ENCODE results near the gene PTK6. TPM values are rescaled to one million over a fixed set of nuclear protein-coding genes. Genes with fewer than 3 reads are reported as not detected.
"Not testable (repeated sequence)": the region's sequence is repeated elsewhere in the genome, so short reads cannot be mapped to it uniquely, and the experiment has no call there.

PTK6 gene
- polyA plus RNA-seq, 4 donors = 0.56 to 87.0 (median 47.5) TPM

DNA sequence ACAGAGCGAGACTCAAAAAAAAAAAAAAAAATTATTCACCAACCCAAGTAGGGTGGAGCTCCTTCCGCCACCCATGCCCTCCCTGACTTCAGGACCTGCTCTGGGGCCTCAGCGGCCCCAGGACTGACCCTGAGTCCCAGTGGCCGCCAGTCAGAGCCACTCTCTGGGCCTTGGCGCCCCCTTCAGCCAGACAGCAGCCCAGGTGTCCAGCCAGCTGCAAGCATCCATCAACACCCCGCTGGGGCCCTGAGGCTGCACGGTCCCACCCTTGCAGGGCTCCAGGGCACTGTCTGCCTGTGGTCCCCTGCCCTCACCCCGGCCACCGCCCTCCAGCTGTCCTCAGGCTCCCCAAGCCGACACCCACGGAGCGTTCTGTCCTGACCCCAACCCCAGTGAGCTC lies 53.3 kb downstream of the PTK6 start:
- 60 to 66% (median 61%) methylated on average over 12 of the region's 12 CpGs for WGBS, 3 donors

DNA sequence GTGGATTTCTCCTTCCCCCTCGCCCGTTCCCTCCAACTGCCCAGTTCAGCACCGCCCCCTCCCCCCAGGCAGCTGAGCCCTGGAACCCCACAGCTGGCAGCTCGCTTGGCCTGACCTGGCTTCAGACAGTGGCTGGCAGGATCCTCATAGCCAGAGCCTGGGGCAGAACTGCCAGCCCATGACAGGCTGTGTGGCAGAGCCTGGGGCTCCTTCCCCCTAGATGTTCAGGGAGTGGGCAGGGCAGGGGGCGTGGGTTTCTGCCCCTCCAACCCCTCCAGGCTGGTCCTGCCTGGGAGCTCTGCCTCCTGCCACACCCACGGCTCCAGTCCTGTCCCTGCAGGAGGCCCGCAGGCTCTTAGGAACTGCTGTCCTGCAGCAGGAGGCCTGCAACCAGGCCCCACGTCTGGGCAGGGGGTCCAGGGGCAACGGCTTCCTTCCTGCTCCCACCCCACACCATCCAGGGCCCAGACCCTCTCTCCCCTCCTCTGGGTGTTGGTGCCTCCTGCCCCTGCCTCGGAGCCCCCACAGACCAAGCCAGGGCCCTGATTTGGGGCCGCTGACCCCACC lies 55.1 kb downstream of the PTK6 start:
- FAIRE-seq (no peak), DNase-seq (no peak)
- Histone ChIP-seq H3K36me3 (ENCODE audit: control insufficient read depth in 3 of 3, insufficient read depth in 2 of 3, low read depth in 1 of 3, low read length in 3 of 3) (no peaks in the 10 kb centered on the region), H3K27ac (ENCODE audit: low read depth in 1 of 3, low read length in 2 of 3) (no peak overlapping the region), H3K4me1 (ENCODE audit: control insufficient read depth in 3 of 3, insufficient read depth in 2 of 3, low read depth in 1 of 3, low read length in 2 of 3) (no peaks in the 10 kb centered on the region), H3K9me3 (ENCODE audit: control insufficient read depth in 2 of 2, insufficient read depth in 1 of 2, low read depth in 1 of 2, low read length in 1 of 2) (peaks cover 0 to 4% of the 10 kb centered on the region in 2 donors), H3K27me3 (ENCODE audit: control insufficient read depth in 3 of 3, insufficient read depth in 3 of 3, low read length in 3 of 3) (peaks cover 3 to 26% (median 9%) of the 10 kb centered on the region in 3 donors), H3K4me3 (ENCODE audit: low read depth in 1 of 3, low read length in 3 of 3) (no peak overlapping the region)
- WGBS, 3 donors = 20 to 47% (median 36%) methylated on average over 9 to 11 of the region's 11 CpGs

More for the DNA sequence above, 53.3 kb downstream of the PTK6 start:
- Histone ChIP-seq H3K27ac (ENCODE audit: low read depth in 1 of 3, low read length in 2 of 3) (no peak overlapping the region), H3K4me3 (ENCODE audit: low read depth in 1 of 3, low read length in 3 of 3) (no peak overlapping the region), H3K27me3 (ENCODE audit: control insufficient read depth in 3 of 3, insufficient read depth in 3 of 3, low read length in 3 of 3) (peaks cover 7 to 27% (median 14%) of the 10 kb centered on the region in 3 donors), H3K36me3 (ENCODE audit: control insufficient read depth in 3 of 3, insufficient read depth in 2 of 3, low read depth in 1 of 3, low read length in 3 of 3) (no peaks in the 10 kb centered on the region), H3K9me3 (ENCODE audit: control insufficient read depth in 2 of 2, insufficient read depth in 1 of 2, low read depth in 1 of 2, low read length in 1 of 2) (peaks cover 0 to 4% of the 10 kb centered on the region in 2 donors), H3K4me1 (ENCODE audit: control insufficient read depth in 3 of 3, insufficient read depth in 2 of 3, low read depth in 1 of 3, low read length in 2 of 3) (no peaks in the 10 kb centered on the region)
- FAIRE-seq (no peak), DNase-seq (no peak)

DNA sequence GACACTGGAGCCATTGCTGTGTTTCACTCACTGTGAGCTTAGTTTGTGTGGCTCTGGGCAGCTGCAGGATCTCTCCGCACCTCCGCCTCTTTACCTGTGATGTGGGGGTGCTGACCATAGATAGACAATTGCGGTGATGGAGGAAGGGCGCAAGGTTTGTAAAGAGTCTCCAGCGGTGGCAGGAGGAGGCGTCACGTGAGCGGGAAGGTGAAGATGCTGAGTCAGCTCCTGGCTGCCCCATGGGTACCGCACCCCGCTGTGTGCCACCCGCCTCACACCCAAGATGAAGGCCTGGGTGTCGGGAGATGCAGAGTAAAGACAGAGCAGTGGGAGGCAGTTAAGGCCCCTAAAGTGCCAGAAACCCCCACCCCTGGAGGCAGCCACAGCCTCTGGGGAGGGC lies 55.7 kb downstream of the PTK6 start:
- WGBS, 3 donors = 37 to 60% (median 50%) methylated on average over 11 to 12 of the region's 12 CpGs
- DNase-seq = no peak
- Histone ChIP-seq H3K36me3 (ENCODE audit: control insufficient read depth in 3 of 3, insufficient read depth in 2 of 3, low read depth in 1 of 3, low read length in 3 of 3) (no peaks in the 10 kb centered on the region), H3K4me1 (ENCODE audit: control insufficient read depth in 3 of 3, insufficient read depth in 2 of 3, low read depth in 1 of 3, low read length in 2 of 3) (no peaks in the 10 kb centered on the region), H3K27ac (ENCODE audit: low read depth in 1 of 3, low read length in 2 of 3) (no peak overlapping the region), H3K4me3 (ENCODE audit: low read depth in 1 of 3, low read length in 3 of 3) (no peak overlapping the region), H3K27me3 (ENCODE audit: control insufficient read depth in 3 of 3, insufficient read depth in 3 of 3, low read length in 3 of 3) (peaks cover 3 to 29% (median 9%) of the 10 kb centered on the region in 3 donors), H3K9me3 (ENCODE audit: control insufficient read depth in 2 of 2, insufficient read depth in 1 of 2, low read depth in 1 of 2, low read length in 1 of 2) (peaks cover 0 to 3% of the 10 kb centered on the region in 2 donors)
- FAIRE-seq = no peak

DNA sequence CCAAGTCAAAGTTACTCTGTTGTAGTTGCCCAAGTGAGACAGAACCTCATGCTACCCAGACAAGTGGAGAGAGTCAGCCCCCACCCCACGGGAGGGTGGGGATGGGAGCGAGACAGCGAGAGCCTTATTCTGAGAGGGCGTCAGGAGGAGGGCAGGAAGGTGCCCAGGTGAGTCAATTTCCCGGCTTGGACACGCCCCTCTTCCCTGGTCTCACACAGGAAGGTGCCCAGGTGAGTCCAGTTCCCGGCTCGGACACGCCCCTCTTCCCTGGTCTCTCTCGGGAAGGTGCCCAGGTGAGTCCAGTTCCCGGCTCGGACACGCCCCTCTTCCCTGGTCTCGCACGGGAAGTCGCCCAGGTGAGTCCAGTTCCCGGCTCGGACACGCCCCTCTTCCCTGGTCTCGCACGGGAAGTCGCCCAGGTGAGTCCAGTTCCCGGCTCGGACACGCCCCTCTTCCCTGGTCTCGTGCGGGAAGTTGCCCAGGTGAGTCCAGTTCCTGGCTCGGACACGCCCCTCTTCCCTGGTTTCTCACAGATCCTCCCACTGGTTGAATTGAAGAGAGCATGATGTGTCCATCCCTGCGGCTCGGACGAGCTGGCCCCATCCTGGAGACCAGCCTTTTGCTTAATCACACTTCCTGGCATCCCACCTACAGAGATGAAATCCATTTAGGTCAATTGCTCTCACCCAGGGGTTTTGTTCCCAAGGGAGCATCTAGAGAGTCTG lies 57.3 kb downstream of the PTK6 start:
- not testable (repeated sequence) for H3K4me3 ChIP-seq (ENCODE audit: low read depth in 1 of 3, low read length in 3 of 3); H3K4me1 ChIP-seq (ENCODE audit: control insufficient read depth in 3 of 3, insufficient read depth in 2 of 3, low read depth in 1 of 3, low read length in 2 of 3); H3K9me3 ChIP-seq (ENCODE audit: control insufficient read depth in 2 of 2, insufficient read depth in 1 of 2, low read depth in 1 of 2, low read length in 1 of 2); FAIRE-seq; H3K27ac ChIP-seq (ENCODE audit: low read depth in 1 of 3, low read length in 2 of 3); DNase-seq; H3K36me3 ChIP-seq (ENCODE audit: control insufficient read depth in 3 of 3, insufficient read depth in 2 of 3, low read depth in 1 of 3, low read length in 3 of 3)
- H3K27me3 ChIP-seq (ENCODE audit: control insufficient read depth in 3 of 3, insufficient read depth in 3 of 3, low read length in 3 of 3) = peaks cover 3 to 40% (median 17%) of the 10 kb centered on the region in 3 donors
- 21 to 50% (median 26%) methylated on average over 29 to 32 of the region's 32 CpGs for WGBS, 3 donors

DNA sequence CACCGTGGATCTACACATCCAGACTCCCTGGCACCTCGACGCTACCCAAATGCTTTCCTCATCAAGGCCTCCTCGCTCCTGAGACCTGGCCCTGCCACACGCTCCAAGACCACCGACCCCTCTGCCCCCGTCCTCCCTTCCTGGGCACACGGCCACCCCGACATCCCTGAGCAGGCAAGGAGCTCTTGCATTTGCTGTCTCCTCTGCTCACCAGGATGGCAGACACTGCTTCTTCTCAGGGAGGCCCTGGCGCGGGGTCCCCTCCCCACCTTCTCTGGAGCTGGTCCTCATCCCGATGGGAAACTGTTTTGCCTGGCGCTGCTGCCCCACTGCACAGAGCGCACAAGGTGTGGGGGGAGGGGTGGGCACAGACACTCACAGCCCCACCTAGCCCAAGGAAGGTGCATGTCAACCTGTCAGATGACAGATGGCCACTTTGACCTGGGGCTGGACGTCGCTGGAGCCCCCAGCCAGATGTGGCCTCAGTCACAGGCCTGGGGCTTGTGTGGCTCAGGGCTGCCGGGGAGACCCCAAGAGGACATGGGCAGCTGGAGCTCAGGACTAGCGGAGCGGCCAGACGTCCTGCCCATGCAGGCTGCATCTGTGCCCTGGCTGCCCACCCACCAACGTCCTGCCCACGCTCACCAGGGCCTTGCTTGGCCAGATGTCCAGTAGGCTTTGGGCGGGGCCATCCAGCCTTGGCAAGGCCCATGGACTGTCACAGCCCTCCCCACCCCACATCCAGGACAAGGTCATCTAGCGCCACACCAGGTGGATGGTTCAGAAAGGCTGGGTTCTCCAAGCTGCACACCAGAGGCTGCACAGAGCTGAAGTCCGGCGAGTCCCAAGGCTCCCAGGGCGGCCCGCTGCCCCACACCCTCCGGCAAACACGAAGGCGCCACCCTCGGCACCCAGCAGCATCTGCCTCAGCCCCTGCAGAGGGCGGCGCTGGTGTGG lies 58.6 kb downstream of the PTK6 start:
- FAIRE-seq (no peak), DNase-seq (no peak)
- Histone ChIP-seq H3K9me3 (ENCODE audit: control insufficient read depth in 2 of 2, insufficient read depth in 1 of 2, low read depth in 1 of 2, low read length in 1 of 2) (no peaks in the 10 kb centered on the region), H3K36me3 (ENCODE audit: control insufficient read depth in 3 of 3, insufficient read depth in 2 of 3, low read depth in 1 of 3, low read length in 3 of 3) (no peaks in the 10 kb centered on the region), H3K27me3 (ENCODE audit: control insufficient read depth in 3 of 3, insufficient read depth in 3 of 3, low read length in 3 of 3) (peaks cover 3 to 51% (median 19%) of the 10 kb centered on the region in 3 donors), H3K27ac (ENCODE audit: low read depth in 1 of 3, low read length in 2 of 3) (no peak overlapping the region), H3K4me3 (ENCODE audit: low read depth in 1 of 3, low read length in 3 of 3) (no peak overlapping the region), H3K4me1 (ENCODE audit: control insufficient read depth in 3 of 3, insufficient read depth in 2 of 3, low read depth in 1 of 3, low read length in 2 of 3) (no peaks in the 10 kb centered on the region)
- 82 to 83% (median 83%) methylated on average over 31 to 34 of the region's 34 CpGs for WGBS, 3 donors

Other genes with a start within 250 kb of the PTK6 start
- 1 to 10 TPM in 1 of 4 donors, under 1 TPM in 1, not detected in 2; 0.09 to 1.7 TPM for gene COL20A1, start 244.2 kb downstream of the PTK6 start, polyA plus RNA-seq
- under 1 TPM in 2 of 4 donors, not detected in 2; 0.01 to 0.87 TPM for gene CHRNA4, start 176.0 kb downstream of the PTK6 start, polyA plus RNA-seq
- gene KCNQ2, start 64.7 kb downstream of the PTK6 start, polyA plus RNA-seq = 1 to 10 TPM in 1 of 4 donors, under 1 TPM in 2, not detected in 1; 0.27 to 1.4 (median 0.65) TPM
- 10 to 100 TPM in 2 of 4 donors, 1 to 10 TPM in 2; 3.1 to 18.6 (median 9.7) TPM for gene EEF1A2, start 38.3 kb downstream of the PTK6 start, polyA plus RNA-seq
- 100 to 1,000 TPM; 273 to 356 (median 295) TPM for gene PPDPF, start 16.6 kb downstream of the PTK6 start, polyA plus RNA-seq
- gene SRMS, start 10.4 kb upstream of the PTK6 start, polyA plus RNA-seq = under 1 TPM in 1 of 4 donors, not detected in 3; 0.18 TPM
- gene FNDC11, start 16.8 kb upstream of the PTK6 start, polyA plus RNA-seq = under 1 TPM in 2 of 4 donors, not detected in 2; 0.22 to 0.25 TPM
- gene HELZ2, start 36.9 kb upstream of the PTK6 start, polyA plus RNA-seq = 10 to 100 TPM in 2 of 4 donors, 1 to 10 TPM in 2; 3.8 to 14.2 (median 9.4) TPM
- 10 to 100 TPM in 1 of 4 donors, 1 to 10 TPM in 3; 8.4 to 10.4 (median 9.6) TPM for gene GMEB2, start 89.7 kb upstream of the PTK6 start, polyA plus RNA-seq
- 10 to 100 TPM in 1 of 4 donors, 1 to 10 TPM in 3; 1.1 to 21.4 (median 5.2) TPM for gene STMN3, start 116.0 kb upstream of the PTK6 start, polyA plus RNA-seq
- 10 to 100 TPM in 2 of 4 donors, 1 to 10 TPM in 2; 3.5 to 15.0 (median 10.5) TPM for gene RTEL1, start 120.9 kb upstream of the PTK6 start, polyA plus RNA-seq
- 10 to 100 TPM in 1 of 4 donors, 1 to 10 TPM in 3; 1.9 to 15.9 (median 5.8) TPM for gene TNFRSF6B, start 159.3 kb upstream of the PTK6 start, polyA plus RNA-seq
- 10 to 100 TPM; 21.5 to 78.6 (median 60.8) TPM for gene ARFRP1, start 170.6 kb upstream of the PTK6 start, polyA plus RNA-seq
- 10 to 100 TPM; 20.5 to 39.8 (median 30.6) TPM for gene ZGPAT, start 170.7 kb upstream of the PTK6 start, polyA plus RNA-seq
- gene LIME1, start 199.3 kb upstream of the PTK6 start, polyA plus RNA-seq = 10 to 100 TPM in 3 of 4 donors, 1 to 10 TPM in 1; 6.1 to 48.4 (median 22.6) TPM
- gene SLC2A4RG, start 202.4 kb upstream of the PTK6 start, polyA plus RNA-seq = 10 to 100 TPM; 11.6 to 69.9 (median 17.6) TPM

All from small intestine (tissue), 7 donors.